Suppressor macrophage treated with lipopolysaccharide for 4 hours (primary cell): ENCODE measurements around the gene CBFA2T2.
"Not testable (repeated sequence)": the region's sequence is repeated elsewhere in the genome, so short reads cannot be mapped to it uniquely, and the experiment has no call there.

ENCODE experiments used
- DNase-seq: peaks from one replicate; pipeline ENCODE4 v3.0.0-alpha.2; 2020

The CBFA2T2 gene

DNA sequence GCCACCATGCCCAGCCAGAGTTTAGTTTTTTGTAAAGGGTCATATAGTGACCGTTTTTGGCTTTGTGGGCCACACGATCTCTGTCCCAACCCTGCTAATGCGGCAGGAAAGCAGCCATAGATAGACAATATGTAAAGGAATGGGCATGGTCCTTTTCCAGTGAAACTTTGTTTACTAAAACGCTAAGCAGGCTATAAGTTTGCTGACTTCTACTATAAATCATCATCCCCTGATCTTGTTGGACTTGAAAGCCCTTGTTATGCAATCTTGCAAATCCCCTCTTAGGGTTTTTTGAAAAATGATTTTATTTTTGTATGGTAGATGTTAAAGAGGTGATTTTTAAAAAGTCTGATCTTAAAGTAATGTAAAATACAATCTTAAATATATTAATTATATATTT, 63.6 kb downstream of the CBFA2T2 start:
- DNase-seq, result no peak

DNA sequence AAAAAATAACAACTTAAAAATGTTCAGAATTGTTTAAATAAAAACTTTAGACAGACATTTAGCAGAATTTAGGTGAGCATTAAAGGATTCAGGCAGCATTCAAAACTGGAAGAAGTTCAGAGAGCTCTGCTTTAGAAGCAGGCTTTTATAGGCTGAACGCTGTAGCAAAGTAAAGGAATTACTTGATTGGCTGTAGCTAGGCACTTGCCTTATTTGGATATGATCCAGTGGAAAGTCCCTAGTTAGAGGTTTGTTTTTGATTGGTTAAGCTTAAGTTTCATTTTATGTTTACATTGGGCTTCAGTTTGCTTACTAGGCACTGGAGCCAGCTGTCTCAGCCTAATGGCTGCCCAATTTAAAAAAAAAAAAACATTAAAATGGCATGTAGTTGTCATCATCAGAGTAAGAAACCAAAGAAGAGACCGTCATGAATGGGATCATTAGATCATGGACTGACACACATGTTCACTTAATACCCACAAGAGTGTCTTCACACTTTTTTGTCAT, 65.1 kb downstream of the CBFA2T2 start:
- DNase-seq, result peak; percentile 93

DNA sequence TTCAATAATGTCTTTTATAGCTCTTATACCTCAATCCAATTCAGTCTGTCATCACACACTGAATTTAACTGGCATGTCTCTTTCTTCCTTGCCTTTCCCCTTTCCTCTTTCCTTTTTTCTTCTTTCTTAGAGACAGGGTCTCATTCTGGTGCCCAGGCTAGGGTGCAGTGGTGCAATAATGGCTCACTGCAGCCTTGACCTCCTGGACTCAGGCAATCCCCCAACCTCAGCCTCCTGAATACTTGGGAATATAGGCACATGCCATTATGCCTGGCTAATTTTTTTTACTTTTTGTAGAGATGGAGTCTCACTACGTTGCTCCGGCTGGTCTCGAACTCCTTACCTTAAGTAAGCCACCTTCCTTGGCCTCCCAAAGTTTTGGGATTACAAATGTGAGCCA, 65.9 kb downstream of the CBFA2T2 start:
- no peak for DNase-seq

DNA sequence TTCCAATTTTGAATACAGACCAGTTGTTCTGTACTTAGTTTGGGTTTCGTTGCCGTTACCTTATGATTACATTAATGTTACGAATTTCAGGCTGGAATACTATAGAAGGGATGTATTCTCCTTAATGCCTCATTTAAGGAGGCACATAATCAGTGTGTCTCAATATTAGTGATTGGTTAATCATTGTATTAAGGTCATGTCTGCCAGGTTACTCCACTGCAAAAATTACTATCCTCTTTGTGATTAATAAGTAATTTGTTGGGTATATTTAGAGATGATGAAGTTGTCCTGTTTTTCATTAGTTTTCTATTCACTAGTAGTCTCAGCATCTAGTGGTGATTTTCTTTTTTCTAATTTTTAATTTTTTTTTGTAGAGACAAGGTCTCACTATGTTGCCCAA, 66.3 kb downstream of the CBFA2T2 start:
- DNase-seq, result no peak

DNA sequence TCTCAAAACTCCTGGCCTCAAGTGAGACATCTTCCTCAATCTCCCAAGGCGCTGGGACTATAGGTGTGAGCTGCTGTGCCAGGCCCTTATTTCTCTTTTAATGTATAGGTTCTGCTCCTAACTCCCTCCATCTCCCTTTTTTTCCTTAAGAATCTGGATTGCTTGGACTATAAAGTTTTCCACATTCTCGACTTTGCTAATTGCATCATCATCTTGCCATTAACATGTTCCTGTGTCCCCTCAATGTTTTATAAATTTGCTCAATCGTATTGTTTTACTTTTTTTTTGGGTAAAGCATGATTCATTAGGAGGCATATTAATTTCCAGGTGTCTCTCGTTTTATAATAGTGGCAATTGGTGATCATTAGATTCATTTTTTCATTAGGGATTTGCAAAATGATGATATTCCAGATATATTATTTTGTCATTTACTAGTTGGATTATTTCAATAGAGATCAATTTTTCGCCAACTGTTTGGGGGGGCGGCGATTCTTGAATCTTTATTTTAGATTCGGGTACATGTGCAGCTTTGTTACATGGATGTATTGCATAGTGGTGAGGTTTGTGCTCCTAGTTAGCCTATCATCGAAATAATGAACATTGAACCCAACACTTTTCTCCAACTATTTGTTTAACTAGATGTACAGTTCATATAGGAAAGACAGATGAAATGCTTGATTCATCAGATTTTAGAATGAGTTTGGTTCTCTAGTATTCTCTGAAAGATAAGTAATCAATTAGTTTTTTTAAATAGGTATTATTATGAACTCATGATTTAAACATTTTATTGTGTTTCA, 68.7 kb downstream of the CBFA2T2 start:
- DNase-seq, result no peak

DNA sequence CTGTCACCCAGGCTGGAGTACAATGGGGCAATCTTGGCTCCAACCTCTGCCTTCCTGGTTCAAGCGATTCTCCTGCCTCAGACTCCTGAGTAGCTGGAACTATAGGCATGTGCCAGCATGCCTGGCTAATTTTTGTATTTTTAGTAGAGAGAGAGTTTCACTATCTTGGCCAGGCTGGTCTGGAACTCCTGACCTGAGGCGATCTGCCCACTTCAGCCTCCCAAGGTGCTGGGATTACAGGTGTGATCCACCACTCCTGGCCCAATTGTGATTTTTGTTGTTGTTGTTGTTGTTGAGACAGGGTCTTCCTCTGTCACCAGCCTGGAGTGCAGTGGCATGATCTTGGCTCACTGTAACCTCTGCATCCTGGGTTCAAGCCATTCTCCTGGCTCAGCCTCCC, 69.3 kb downstream of the CBFA2T2 start:
- DNase-seq, result no peak

DNA sequence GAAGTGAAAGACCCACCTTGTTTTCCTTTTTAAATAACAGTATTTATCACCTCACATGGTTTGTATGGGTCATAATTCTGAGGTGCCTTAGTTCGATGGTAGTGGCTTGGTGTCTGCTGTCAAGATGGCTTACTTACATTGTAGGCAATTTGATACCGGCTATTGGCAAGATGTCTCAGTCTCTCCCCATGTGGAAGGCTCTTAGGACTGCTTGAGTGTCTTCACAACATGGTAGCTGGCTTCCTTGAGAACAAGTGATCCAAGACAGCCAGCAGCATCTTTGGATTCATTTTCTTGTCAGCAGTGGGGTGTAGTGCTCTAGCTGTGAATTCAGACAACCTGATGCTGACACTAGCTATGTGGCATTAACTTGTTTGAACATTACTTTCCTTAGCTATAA, 70.1 kb downstream of the CBFA2T2 start:
- DNase-seq, result no peak

DNA sequence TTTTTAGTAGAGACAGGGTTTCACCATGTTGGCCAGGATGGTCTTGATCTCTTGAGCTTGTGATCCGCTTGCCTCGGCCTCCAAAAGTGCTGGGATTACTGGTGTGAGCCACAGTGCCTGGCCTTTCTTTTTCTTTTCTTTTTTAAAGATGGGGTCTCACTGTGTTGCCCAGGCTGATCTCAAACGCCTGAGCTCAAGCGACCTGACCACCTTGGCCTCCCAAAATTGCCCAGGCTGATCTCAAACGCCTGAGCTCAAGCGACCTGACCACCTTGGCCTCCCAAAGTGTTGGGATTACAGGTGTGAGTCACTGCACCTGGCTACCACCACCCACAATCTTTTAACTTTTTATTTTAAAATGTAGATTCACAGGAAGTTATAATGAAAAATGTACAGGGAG, 71.2 kb downstream of the CBFA2T2 start:
- DNase-seq, result not testable (repeated sequence)

DNA sequence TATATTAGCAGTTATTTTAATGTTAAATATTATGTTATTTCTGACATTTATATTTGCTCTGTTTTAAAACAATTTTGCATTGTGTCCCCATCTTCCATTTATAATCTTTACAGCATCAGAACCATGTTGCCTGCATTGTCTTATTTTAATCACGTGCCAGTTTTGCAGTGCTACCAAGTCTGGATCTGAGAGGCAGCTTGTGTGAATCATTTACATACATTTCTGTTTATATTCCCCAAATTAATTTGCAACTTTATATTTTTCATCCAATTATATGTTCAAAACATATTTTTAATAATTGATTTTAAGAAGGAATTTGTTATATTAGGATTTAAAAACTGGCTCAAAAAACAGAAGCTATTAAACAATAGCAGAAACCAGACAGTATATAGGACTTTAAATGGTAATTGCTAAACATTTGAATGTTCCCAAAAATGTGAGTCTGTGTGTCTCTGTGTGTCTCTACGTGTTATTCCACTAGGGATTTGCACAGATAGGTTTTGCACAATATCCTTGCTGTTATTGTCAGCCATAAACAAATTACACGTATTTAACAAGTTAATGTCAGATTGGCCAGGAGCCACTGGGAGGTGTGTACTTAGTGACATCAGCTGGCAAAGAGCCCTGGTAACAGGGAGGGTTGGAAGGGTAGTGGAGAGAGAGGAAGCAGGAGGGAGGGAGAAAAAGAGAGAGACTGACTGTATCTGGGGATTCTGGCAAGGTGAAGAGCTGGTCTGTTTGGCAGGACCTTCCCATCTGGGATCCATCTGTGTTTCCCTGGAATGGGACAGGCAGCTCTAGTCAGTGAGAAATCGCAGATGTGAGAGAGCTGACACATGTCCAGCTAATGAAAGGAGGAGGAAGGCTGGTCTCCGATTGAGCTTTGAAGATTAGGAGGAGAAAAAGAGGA, 72.1 kb downstream of the CBFA2T2 start:
- no peak for DNase-seq

DNA sequence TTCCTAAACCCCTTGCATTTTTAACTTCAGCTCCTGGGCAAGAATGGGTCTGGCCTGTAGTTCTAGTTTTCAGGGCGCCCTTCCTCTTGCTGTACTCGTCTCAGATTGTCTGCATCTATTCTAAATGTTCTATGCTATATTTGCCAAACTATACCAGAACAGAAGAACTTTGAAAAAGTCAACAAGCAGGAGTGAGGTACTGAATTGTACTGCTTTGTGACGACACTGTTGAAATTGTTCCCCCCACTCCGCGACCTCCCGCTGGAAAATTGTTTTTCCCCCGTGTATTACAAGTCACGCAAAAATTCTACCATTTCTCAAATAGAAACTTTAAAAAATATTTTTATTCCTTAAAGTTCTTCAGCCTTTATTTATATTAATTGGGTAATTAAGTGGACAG, 73.9 kb downstream of the CBFA2T2 start:
- no peak for DNase-seq

DNA sequence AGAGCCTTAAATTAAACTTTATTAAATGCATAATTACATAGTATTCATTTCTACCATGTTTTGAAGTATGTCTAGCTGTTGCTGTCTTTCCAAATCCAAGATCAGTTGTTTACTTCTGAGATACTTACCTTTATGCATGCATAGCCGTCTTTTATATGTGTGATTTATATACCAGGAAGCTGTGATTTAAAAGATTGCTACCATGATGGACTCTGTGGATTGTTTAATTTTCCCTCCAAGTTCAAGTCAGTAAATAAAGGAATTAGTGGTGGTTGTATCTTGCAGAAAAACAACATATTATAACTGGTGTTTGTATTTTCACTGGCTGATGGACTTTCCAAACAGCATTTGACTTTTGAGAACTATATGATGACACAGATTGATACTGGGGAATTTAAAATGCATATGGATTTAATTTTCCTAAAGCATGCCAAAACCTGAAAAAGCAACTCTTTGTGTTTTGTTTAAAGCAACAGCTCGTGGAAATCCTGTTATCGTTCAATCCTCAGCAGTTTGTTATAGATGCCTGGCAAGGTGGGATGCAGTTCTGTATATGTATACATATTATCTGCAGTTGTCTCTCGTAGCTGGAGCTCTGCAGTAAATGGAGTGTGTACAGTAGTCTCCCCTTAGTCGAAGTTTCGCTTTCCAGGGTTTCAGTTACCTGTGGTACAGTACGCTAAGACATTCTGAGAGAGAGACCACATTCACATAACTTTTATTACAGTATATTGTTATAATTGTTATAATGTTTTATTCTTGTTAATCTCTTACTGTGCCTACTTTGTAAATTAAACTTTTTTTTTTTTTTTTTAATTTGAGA, 77.1 kb downstream of the CBFA2T2 start:
- DNase-seq, result no peak

DNA sequence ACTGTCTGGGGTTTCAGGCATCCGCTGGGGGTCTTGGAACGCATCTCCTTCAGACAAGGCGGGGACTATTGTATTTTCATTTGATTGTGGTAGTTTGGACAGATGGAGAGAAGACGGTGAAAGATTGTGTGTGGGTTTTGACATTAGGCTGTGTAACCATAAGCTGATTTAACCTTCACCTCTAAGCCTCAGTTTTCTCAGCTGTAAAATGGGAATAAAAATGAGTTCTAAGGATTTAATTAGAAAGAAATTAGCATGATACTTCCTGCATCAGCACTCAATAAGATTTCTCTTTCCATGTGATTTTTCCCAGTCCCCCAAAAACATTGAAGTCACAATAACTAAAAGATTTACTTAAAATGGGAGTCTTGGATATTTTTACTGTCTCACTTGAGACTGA, 78.1 kb downstream of the CBFA2T2 start:
- no peak for DNase-seq

DNA sequence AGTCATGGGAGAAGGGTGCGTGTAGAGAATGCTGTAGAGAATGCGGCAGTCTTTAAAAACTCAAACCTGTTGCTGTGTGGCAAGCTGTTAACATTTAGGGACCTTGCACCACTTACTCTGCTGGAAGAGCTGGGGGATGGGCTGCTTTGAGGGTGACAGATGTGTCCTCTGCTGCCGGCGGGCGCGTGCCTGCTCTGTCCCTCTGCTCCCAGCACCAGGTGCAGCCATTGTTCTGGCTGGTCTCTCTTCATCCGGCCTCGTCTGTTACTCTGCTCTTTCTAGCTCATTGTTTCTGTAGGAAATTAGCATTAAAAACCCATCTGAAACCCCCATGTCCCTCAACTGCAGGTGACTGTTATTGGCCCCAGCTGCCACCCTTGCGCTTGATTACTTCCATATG, 78.5 kb downstream of the CBFA2T2 start:
- no peak for DNase-seq

DNA sequence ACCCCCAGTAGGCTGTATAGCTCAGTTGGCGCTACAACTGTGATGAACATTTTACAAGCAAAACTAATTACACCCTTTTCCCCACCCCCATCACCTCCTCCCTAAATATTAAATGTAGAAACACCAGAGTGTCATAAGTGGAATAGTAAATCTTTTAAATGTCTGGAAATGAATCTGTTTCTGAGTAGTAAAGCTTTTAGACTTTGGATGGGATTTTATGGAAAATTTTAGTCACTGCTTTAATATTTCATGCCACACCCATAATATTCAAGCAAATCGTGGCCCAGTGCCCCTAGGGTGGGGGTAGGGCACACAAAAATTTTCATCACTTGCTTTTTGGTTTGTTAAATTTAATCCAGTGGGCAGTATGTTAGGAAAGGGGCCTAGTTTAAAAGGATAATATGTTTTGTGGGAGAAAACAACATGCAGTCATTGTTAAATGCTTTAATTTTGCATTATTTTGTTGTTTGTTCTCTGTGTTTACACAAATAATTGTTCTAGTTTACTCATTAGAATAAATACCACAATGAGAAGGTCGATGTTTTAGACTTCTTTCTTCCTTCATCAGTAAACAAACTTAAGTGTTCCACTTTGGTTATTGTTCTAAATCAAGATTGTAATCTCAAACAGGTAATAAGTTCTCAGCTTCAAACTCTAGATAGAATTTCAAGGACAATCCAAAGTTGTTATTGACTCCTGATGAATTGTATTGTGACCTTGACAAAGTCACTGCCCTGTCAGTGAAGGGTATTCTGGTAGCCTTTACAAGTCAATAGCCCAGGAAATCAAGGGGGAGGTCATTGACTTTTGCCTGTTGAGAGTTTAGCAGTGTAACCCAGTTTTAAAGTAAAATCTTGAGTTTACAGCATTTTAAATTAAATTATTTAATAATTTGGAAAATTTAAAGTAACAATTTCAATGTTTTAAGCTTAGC, 79.2 kb downstream of the CBFA2T2 start:
- DNase-seq, result no peak

DNA sequence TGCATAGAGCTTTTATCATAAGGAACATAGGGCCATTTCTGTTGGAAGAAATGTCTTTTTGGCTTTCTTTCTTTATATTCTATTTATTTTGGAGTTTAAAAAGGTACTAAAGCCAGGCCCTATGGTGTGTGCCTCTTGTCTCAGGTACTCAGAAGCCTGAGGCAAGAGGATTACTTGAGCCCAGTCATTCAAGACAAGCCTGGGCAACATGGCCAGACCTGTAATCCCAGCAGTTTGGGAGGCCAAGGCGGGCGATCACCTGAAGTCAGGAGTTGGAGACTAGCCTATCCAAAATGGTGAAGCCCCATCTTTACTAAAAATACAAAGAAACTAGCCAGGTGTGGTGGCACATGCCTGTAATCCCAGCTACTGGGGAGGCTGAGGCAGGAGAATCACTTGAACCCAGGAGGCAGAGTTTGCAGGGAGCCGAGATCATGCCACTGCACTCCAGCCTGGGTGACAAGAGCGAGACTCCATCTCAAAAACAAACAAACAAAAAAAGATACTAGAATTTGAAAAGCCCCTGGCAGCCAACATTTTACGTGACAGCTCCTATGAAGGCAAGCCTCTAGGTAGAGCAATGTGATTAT, 80.0 kb downstream of the CBFA2T2 start:
- DNase-seq, result no peak

DNA sequence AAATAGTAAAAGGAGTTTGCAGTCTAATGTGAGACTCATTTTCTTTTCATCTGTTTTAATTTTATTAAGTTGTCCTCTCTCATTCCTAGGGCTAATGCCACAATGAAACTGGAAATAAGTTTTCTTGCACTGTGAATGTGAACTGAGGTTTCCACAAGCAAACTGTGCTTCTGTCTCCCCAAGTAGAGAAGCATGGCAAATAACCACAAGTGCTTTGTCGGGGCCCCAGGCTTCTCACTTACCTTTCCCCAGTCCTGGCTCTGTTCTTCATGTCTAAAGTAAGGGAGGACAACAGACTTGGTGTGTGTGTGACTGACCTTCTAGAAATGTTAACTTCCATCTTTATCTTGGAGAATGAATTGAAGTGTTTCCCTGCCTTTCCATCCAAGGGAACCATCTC, 80.8 kb downstream of the CBFA2T2 start:
- DNase-seq, result no peak

DNA sequence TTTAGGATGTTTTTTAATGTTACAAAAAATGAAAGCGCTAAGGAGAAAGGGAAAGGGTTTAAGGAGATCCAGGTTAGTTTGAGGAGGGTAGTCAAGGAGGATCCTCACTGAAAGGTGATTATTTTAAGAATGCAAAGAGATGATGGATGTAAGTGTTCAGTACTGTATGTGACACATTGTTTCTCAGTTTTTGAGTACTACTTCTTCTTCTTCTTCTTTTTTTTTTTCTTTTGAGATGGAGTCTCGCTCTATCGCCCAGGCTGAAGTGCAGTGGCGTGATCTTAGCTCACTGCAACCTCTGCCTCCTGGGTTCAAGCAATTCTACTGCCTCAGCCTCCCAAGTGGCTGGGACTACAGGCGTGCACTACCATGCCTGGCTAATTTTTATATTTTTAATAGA, 83.4 kb downstream of the CBFA2T2 start:
- DNase-seq, result not testable (repeated sequence)

DNA sequence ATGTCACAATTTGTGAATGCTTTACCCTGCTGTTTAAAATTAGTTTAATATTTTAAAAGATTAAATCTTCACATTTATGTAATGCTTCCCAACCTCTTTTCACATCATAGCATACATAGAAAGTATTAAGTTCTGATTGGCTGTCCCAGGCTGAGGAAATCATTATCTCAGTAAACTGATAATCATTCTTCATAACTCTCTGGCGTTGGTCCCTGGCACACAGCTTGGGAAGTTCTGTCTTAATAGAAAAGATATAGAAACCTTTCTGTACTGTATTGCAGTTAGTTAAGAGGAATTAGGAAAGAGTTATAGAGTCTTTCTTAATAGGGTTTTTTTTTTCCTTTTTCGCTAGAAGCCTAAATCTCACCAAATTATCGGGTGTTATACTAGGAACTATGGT, 85.4 kb downstream of the CBFA2T2 start:
- DNase-seq, result no peak

DNA sequence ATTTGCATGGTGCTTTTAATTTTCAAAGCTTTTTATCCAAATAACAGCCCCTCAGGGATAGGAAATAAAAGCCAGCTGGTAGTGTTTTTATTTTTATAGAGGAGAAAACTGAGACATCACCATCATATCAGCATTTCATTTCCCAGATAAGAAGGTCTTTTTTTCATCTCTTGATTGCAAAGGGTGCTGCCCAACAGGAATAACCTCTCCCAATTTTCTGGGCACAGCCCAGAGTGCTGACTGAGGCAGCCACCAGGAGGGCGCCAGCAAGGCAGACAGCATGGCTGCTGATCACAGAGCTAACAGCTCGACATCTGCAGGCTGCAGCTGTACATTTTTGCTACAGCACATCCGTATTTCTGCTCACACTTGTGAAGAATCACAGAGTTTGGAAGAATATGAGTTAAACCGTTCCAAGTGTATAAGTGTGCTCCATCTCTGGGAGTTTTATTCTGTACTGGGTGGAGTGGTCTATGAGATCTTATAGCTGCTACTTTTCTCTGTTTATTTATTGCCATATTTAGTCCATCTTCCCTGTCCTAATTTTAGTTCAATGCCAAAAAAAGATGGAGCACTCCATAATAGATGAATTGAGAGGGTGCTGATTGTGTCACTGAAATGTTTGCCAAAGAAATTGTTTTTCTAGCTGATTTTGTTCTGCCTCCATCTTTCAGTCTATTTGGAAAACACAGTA, 86.7 kb downstream of the CBFA2T2 start:
- no peak for DNase-seq

DNA sequence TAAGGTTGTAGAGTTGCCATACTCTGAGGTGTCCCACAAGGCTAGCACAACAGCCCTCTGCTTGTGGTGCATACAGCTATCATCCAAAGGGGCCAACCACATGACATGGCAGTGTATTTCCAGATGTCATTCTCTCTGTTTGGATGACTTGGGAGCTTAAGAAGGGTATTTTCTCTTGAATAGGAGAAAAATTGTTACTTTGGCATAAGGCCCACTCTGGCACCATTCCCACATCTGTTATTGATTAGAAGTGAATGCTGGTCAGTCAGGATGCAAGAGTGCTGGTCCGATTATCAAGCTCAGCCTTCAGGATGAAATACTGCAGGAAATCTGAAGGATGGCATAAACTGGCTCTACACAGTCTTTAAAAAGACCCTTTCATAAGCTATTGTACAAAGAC, 88.6 kb downstream of the CBFA2T2 start:
- no peak for DNase-seq

DNA sequence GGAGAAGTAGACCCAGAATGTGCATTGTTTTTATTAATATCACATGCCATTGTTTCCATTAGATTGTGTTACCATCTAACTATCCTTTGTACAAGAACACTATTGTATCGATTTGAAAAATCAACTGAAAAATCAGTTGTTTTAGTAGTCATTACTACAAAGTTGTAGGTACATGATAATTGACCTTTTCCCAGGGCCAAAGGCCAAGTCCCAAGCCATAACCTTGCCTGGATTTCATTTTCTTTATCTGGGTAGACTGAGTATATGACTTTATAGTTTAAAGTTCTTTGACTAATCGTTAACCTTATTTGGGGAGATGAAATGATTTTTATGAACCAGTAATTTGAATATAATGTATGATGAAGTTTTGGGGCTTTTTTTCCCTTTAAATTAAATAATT, 93.2 kb downstream of the CBFA2T2 start:
- no peak for DNase-seq
